ENCODE measurements around the gene TENM4. TPM values are rescaled to one million over a fixed set of nuclear protein-coding genes. Genes with fewer than 3 reads are reported as not detected.

TENM4 gene
- polyA plus RNA-seq, 1 experiment, result 5.5 TPM

GRCh38 chr11:79414041-79414440 lies 26.8 kb downstream of the TENM4 start:
- CTCF ChIA-PET, result interaction anchor here (0.5 to 2.3 kb wide), 7 partner anchors 9 to 982 kb away, joined by 3 to 12 read pairs (median 4); no protein-coding TSS in a partner anchor

GRCh38 chr11:79413268-79413667 lies 27.6 kb downstream of the TENM4 start:
- Histone ChIP-seq H3K4me3 (ENCODE audit: low read depth, low read length) (no peak overlapping the region), H3K27me3 (ENCODE audit: control insufficient read depth, insufficient read depth, low read length) (no peaks in the 10 kb centered on the region), H3K9me3 (ENCODE audit: control insufficient read depth, insufficient read depth, low read length) (no peaks in the 10 kb centered on the region), H3K27ac (ENCODE audit: low read depth, low read length) (no peak overlapping the region)
- CTCF ChIA-PET, result interaction anchor here (1.0 to 2.3 kb wide), 4 partner anchors 12 to 767 kb away, joined by 4 to 12 read pairs (median 8); no protein-coding TSS in a partner anchor
- DNase-seq (ENCODE audit: low read depth, low spot score), result peak; percentile 81
- POLR2A ChIA-PET, result no interaction called here
- no peak for TF ChIP-seq CTCF (IDR thresholded peaks at IDR 0.05; ENCODE audit: low read depth, low read length)

More at GRCh38 chr11:79414041-79414440, 26.8 kb downstream of the TENM4 start:
- POLR2A ChIA-PET, result interaction anchor here (1.0 kb wide), 2 partner anchors 25 to 27 kb away, joined by 3 to 4 read pairs; partner anchors contain the start of gene TENM4
- Histone ChIP-seq H3K9me3 (ENCODE audit: control insufficient read depth, insufficient read depth, low read length) (no peaks in the 10 kb centered on the region), H3K27me3 (ENCODE audit: control insufficient read depth, insufficient read depth, low read length) (no peaks in the 10 kb centered on the region), H3K4me3 (ENCODE audit: low read depth, low read length) (no peak overlapping the region), H3K27ac (ENCODE audit: low read depth, low read length) (peak overlapping the region; percentile 88)
- DNase-seq (ENCODE audit: low read depth, low spot score), result no peak
- TF ChIP-seq CTCF (IDR thresholded peaks at IDR 0.05; ENCODE audit: low read depth, low read length), result no peak

DNA sequence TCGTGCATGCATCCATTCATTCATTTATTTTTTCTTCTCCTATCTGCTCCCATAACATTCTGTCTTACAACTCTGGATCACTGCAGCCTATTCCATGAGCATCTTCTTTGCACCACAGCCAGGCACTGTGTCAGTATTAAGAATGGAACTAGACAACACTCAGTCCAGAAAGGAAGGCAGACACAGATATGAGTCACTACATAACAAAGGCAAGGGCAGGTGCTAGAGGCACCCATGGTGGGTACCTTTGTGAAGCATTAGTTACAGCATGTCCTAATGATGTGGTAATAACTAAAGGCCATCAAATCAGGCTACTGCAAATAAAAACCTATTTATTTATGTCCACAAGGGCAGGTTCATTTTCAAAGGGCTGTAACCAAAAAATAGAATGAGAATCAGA lies 28.1 kb downstream of the TENM4 start:
- H3K4me3 ChIP-seq (ENCODE audit: low read depth, low read length), result no peak overlapping the region
- H3K27me3 ChIP-seq (ENCODE audit: control insufficient read depth, insufficient read depth, low read length), result no peaks in the 10 kb centered on the region
- CTCF ChIA-PET, result interaction anchor here (1.0 to 2.3 kb wide), 4 partner anchors 12 to 767 kb away, joined by 4 to 12 read pairs (median 8); no protein-coding TSS in a partner anchor
- no peaks in the 10 kb centered on the region for H3K9me3 ChIP-seq (ENCODE audit: control insufficient read depth, insufficient read depth, low read length)
- H3K27ac ChIP-seq (ENCODE audit: low read depth, low read length), result no peak overlapping the region
- no peak for TF ChIP-seq CTCF (IDR thresholded peaks at IDR 0.05; ENCODE audit: low read depth, low read length)
- no peak for DNase-seq (ENCODE audit: low read depth, low spot score)
- POLR2A ChIA-PET, result no interaction called here

DNA sequence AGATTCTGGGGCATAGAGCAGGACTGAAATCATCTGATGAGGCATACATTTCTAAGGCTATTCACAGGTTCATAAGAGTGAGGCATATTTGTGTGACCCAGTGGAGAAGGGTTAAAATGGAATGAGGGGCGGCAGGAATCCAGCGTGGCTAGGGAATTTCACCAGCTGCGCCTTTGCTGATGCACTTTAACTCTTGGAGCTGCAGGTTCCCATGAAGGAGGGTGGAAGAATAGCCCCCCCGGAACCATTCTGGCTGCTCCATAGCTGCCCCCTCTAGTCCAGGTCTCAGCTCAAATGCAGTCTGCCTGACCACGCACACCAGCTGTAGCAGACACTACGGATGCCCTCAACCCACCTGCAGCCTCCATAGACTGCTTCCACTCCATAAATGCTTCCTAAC lies 31.5 kb downstream of the TENM4 start:
- H3K9me3 ChIP-seq (ENCODE audit: control insufficient read depth, insufficient read depth, low read length), result no peaks in the 10 kb centered on the region
- CTCF ChIA-PET, result interaction anchor here (1.0 to 1.4 kb wide), 4 partner anchors 9 to 84 kb away, joined by 3 to 8 read pairs (median 5); no protein-coding TSS in a partner anchor
- no peak overlapping the region for H3K27ac ChIP-seq (ENCODE audit: low read depth, low read length)
- no peaks in the 10 kb centered on the region for H3K27me3 ChIP-seq (ENCODE audit: control insufficient read depth, insufficient read depth, low read length)
- POLR2A ChIA-PET, result interaction anchor here (0.6 to 1.3 kb wide), 2 partner anchors 20 to 30 kb away, joined by 3 read pairs; no protein-coding TSS in a partner anchor
- no peak for TF ChIP-seq CTCF (IDR thresholded peaks at IDR 0.05; ENCODE audit: low read depth, low read length)
- no peak overlapping the region for H3K4me3 ChIP-seq (ENCODE audit: low read depth, low read length)
- DNase-seq (ENCODE audit: low read depth, low spot score), result no peak

DNA sequence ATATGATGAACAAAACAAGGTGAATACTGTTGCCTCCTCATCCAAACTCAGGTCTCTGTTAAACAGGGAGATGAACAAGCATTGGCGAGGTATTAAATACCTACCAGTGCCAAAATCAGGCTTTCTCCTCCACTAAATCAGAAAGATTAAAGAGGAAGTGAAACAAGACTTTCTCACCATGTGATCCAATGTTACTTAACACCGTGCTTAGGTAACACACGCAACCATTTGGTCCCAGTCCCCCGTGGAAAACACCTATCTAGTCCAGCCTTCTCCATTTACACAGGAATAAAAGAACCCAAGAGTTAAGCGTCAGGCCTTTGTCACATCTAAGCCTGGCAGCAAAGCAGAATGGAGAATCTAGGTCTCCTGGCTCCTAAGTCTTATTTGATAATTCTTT lies 34.5 kb downstream of the TENM4 start:
- no peak for TF ChIP-seq CTCF (IDR thresholded peaks at IDR 0.05; ENCODE audit: low read depth, low read length)
- Histone ChIP-seq H3K27ac (ENCODE audit: low read depth, low read length) (no peak overlapping the region), H3K4me3 (ENCODE audit: low read depth, low read length) (no peak overlapping the region), H3K27me3 (ENCODE audit: control insufficient read depth, insufficient read depth, low read length) (no peaks in the 10 kb centered on the region), H3K9me3 (ENCODE audit: control insufficient read depth, insufficient read depth, low read length) (no peaks in the 10 kb centered on the region)
- POLR2A ChIA-PET, result no interaction called here
- CTCF ChIA-PET, result no interaction called here
- DNase-seq (ENCODE audit: low read depth, low spot score), result no peak
